COLO668 (cell line): ENCODE results near the gene TRAPPC2B.
"Not testable (repeated sequence)": the region's sequence is repeated elsewhere in the genome, so short reads cannot be mapped to it uniquely, and the experiment has no call there.

Experiments used
- DNase-seq: peaks from one replicate; lab custom pipeline; 2025; ENCODE audit not compliant: unreplicated experiment; lab: John Stamatoyannopoulos, UW

TRAPPC2B gene

GRCh38 chr19:57374179-57374578 lies 10.8 kb downstream of the TRAPPC2B start:
- DNase-seq, result no peak

- DNase-seq, result not testable (repeated sequence)
Measured at GRCh38 chr19:57374647-57375046, 11.3 kb downstream of the TRAPPC2B start.

DNA sequence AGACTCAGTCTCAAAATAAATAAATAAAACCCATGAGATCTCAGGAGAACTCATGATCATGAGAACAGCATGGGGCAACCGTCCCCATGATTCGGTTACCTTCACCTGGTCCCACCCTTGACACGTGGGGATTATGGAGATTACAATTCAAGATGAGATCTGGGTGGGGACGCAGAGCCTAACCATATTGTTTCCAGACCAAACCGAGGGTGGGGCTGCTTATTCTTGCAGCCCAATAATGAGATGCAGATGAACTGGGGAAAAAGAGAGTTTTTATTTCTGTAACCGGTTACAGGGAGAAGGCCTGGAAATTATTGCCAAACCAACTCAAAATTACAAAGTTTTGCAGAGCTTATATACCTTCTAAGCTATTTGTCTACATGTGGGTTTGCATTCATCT lies 12.8 kb downstream of the TRAPPC2B start:
- DNase-seq, result no peak

GRCh38 chr19:57377498-57378146 lies 14.3 kb downstream of the TRAPPC2B start:
- DNase-seq, result no peak

- DNase-seq, result no peak
Measured at GRCh38 chr19:57380923-57381322, 17.6 kb downstream of the TRAPPC2B start.

DNA sequence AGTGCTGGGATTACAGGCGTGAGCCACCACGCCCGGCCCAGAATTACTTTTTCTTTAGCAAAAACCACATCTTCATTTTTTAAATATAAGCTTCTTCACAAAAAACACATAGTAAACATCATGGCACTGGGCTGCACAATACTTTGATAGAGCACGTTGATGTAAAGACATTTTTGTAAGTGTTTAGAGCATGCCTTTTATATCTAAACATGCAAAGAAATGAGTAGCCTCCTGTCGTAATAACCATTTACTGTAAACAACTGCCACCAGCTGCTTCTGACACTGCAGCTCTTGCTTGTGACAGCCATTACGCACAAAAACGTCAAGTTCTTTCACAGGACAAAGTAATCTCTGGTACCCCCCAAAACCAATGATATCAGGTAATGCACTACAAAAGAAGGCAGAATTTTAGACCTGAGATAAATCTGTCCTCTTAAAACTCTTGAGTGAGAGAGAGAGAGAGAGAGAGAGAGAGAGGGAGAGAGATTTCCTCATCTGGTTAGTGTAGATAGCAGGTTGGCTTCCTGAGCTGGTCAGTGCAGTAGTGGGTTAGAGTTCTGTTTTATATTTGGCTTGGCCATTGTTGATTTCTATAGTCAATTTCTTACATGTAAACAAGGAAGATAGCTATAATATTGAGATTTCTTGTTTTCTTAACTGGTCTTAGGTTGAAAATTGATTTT lies 19.6 kb downstream of the TRAPPC2B start:
- DNase-seq, result no peak

DNA sequence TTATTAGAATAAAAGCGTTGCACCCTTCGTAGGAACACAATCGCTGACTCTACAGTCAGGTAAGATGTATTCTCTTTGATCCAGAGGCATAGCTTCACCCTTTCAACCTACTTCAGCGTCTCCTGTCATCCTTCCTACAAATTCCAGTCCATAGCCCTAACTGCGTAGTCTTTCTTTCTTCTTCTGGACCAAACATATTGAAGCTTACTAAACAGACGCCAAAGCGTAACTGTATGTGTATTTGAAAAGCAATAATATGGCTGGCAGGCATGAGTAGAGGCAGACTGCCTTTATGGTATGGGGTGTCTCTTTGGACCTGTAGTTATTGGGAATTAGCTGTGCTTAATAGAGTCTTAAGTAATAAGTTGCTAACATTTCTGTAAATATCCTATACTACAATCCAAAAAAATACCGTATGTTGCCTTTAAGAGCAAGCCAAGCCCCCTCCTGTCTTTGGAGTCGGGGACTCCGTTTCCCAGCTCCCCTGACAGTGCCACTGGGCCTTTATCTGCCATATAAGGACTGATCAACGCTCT lies 25.9 kb downstream of the TRAPPC2B start:
- DNase-seq, result no peak

DNA sequence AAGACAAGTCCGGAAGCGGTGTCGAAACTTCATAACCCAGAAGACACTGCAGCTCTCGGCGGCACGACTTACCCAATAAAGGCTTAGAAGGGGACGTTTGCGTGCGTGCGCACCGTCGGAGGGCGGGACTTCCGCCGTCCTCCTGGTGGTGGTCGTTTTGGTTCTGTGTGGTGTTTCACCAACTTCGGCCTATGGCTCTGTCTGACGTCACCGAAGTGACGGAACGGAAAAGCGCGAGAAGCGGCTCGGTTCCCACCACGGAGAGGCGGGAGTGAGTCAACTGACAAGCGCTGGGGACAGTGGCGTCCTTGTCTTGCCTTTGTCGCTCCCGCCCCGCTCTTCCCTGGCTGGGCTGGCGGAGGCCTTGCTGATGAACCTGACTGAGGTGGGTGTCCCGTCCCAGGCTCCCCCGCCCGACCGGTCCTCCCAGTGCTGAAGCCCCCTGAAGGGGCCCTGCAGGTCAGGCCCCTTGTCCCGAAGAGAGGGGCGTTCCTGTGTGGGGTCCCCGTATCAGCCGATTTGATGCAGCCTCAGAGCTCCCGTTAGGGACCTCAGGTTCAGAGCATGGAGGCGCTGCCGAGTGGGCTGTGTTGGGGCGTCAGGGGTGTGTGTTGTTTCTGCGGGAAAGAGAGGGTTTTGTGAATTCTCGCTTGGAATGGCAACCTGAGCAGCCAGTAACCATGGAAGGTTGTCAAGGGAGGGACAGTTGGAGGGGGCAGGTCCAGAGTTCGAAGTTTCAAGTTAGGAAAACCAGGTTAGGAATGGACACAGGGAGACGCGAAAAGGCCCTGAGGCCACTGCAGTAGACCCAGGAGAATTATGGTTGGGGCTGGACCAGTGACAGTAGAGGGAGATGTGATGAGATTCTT lies 26.6 kb downstream of the TRAPPC2B start, which contains the start of gene ZNF548:
Gene ZNF548, plus strand, starts transcription at position 125 of the 869 bp plus-strand sequence. Its CDS starts 246 bp downstream, at position 371.
- peak; percentile 94 for DNase-seq

- no peak for DNase-seq
Measured at GRCh38 chr19:57395710-57396109, 32.4 kb downstream of the TRAPPC2B start.

DNA sequence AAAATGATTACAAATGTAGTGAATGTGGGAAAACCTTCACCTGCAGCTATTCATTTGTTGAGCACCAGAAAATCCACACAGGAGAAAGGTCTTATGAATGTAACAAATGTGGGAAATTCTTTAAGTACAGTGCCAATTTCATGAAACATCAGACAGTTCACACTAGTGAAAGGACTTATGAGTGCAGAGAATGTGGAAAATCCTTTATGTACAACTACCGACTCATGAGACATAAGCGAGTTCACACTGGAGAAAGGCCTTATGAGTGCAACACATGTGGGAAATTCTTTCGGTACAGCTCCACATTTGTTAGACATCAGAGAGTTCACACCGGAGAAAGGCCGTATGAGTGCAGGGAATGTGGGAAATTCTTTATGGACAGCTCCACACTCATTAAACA lies 35.5 kb downstream of the TRAPPC2B start:
- DNase-seq, result no peak

DNA sequence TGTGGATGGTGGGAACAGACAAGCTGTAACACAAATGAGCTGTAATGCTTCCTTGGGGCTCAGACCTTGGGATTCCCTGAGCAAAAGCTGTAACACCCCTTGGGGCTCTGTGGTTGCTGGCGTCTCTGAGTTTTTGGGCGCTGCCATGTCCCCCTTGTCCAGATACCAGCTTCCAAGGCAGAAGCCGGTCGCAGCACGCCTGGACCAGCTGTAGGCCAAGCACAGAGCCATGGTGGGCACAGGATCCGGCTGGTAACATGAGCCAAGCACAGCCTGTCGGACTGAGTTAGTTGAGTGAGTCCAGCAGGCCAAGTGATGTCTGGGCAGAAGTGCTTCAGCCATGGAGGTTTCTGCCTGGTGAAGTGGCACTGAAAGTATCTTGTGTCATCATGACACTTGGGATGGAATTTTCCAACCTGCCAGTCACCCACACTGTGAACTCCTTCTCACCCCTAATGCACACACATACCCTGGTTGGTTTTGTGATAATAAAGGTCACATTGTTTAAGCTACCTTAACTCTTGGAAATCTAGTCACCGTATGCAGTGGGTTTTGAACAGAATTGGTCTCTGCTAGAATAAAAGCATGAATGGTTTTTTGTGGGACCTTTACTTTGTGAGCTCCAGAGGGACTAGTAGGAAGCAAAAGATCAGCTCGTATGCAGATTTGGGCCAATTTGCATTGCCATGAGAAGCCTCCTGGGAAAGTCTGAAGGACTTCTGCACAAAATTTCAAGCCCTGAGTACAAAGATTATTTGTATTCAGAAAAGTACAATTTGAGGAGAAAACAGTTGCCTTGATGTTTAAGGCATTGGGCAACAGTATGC lies 40.6 kb downstream of the TRAPPC2B start:
- no peak for DNase-seq

DNA sequence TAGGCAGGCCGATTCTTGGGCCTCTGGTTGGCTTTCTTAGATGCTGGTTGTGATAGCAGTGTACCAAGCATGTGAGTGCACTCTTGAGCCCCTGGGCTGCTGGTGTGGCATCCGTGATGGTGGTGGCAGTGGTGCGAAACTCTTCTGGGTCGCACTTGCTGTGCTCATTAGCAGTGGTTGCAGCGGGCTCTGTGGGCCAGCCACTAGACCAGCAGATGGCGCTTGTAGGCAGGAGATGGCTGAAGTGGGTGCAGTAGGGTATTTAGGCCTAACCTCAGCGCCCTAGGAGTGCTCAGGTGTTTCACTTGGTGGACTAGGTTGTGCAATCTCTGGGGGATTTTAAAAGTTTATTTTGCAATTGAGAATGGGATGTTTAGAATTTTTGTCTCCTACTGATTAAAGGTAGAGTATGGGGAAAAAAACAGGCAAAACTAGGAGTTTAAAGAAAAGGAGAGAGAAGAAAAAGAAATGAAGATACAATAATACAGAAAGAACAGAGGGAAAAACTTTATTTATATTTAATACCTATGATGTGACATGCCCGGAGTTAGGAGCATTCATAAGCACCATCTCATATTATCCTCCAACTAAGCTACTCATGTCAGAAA lies 43.3 kb downstream of the TRAPPC2B start:
- DNase-seq, result peak; percentile 56

DNA sequence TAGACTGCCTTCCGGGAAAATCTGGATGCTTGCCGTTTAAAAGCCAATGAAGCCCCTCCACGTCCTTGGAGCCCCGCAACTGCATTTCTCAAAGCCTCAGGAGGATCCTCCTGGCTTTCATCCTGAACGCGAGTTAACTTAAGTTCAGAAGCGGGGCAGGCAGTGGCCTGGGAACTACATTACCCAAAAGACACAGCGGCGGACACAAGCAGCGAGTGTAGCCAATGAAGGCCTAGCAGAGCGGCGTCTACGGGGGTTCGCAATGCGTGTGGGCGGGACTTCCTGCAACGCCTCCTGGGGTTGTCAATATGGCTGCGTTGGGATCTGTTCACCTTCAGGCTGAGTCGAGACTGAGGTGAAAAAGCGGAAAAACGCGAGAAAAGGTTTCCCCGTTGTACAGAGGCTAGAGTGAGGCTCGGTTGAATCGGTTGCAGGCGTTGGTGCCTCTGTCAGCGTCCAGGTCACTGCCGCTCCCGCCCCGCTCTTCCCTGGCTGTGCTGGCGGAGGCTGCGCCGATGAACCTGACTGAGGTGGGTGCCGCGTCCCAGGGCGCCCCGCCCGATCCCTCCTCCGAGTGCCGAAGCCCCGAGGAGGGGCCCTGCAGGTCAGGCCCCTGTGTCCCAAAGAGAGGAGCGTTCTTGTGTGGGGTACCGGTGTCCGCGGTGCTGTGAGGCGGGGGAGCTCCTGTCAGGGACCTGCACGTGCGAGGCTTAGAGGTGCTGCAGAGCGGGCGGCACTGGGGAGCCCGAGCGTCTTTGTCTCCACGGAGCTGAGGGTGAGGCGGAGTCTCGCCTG lies 47.7 kb downstream of the TRAPPC2B start, which contains the start of gene ZNF17:
Gene ZNF17, plus strand, starts transcription at position 285 of the 795 bp plus-strand sequence. CDS start 2,455 bp downstream, outside the sequence.
- peak; percentile 91 for DNase-seq
